H1 (cell line): ENCODE measurements around the gene RPL38. TPM values are rescaled to one million over a fixed set of nuclear protein-coding genes. Genes with fewer than 3 reads are reported as not detected.

ENCODE experiments used
- CTCF ChIA-PET: fragments of 300-600 bp; sonication (Branson Sonifier 250); formaldehyde crosslinking; loops from one replicate; lab custom pipeline; 2021; ENCODE audit not compliant: partially characterized antibody; lab: Charles Lee
- POLR2A ChIA-PET: fragments of 300-600 bp; sonication (Branson Sonifier 250); formaldehyde crosslinking; loops from one replicate; lab custom pipeline; 2021; ENCODE audit warnings: inconsistent platforms; ENCODE audit not compliant: partially characterized antibody; lab: Charles Lee
- DNase-seq, 2 experiments: peaks; one replicate each; pipeline versions ENCODE4 v3.0.0 to v3.0.0-alpha.2; 2010 to 2022; ENCODE audit warnings: low spot score in 2 of 2, low read depth in 1 of 2, mixed read lengths in 1 of 2
- FAIRE-seq: peaks from 2 replicates; lab custom pipeline; 2011; peaks lifted over from hg19 to GRCh38; lab: Jason Lieb, UNC
- H2AFZ ChIP-seq: 2 replicates; pipeline ENCODE4 v1.8.1; 2012; ENCODE audit warnings: low read length, inconsistent platforms
- H2AK5ac ChIP-seq: 2 replicates; pipeline ENCODE4 v1.6.1; 2013; ENCODE audit warnings: low read depth, low read length
- H2BK120ac ChIP-seq: replicated peaks from 2 replicates; pipeline ENCODE3; 2013; ENCODE audit warnings: low read depth, low read length, inconsistent platforms
- H2BK12ac ChIP-seq: 2 replicates; pipeline ENCODE4 v1.6.1; 2013; ENCODE audit warnings: low read depth, low read length
- H2BK15ac ChIP-seq: 2 replicates; pipeline ENCODE4 v1.6.1; 2013; ENCODE audit warnings: low read length
- H2BK20ac ChIP-seq: 2 replicates; pipeline ENCODE4 v1.6.1; 2013; ENCODE audit warnings: low read length
- H2BK5ac ChIP-seq: 2 replicates; pipeline ENCODE4 v1.6.1; 2013; ENCODE audit warnings: low read depth, low read length
- H3K14ac ChIP-seq: 2 replicates; pipeline ENCODE4 v1.6.1; 2013; ENCODE audit warnings: inconsistent platforms; ENCODE audit not compliant: insufficient read length
- H3K18ac ChIP-seq: 2 replicates; pipeline ENCODE4 v1.6.1; 2013; ENCODE audit warnings: low read length; ENCODE audit errors: extremely low read depth
- H3K23ac ChIP-seq: 2 replicates; pipeline ENCODE4 v1.6.1; 2013; ENCODE audit warnings: inconsistent platforms; ENCODE audit not compliant: insufficient read length
- H3K23me2 ChIP-seq: 2 replicates; pipeline ENCODE4 v1.6.1; 2013; ENCODE audit warnings: low read depth, low read length
- H3K27ac ChIP-seq: 2 replicates; pipeline ENCODE4 v1.6.1; 2011; ENCODE audit warnings: low read depth, low read length, inconsistent platforms
- H3K27me3 ChIP-seq, 4 experiments: replicated peaks in 1 of 4; 1 replicate in 1 of 4; 2 replicates in 3 of 4; pipeline versions ENCODE4 v1.6.1 to v1.8.1; 2011 to 2013; ENCODE audit warnings: low read length in 3 of 4, mild to moderate bottlenecking in 3 of 4, inconsistent platforms in 2 of 4, mixed read lengths in 2 of 4, moderate library complexity in 1 of 4; ENCODE audit not compliant: control insufficient read depth in 3 of 4, insufficient read depth in 3 of 4; ENCODE audit errors: extremely low read depth in 1 of 4
- H3K36me3 ChIP-seq, 4 experiments: 2 replicates each; pipeline versions ENCODE4 v1.6.1 to v1.8.1; 2011 to 2013; ENCODE audit warnings: mild to moderate bottlenecking in 4 of 4, low read length in 3 of 4, moderate library complexity in 2 of 4, control low read depth in 1 of 4, inconsistent platforms in 1 of 4; ENCODE audit not compliant: insufficient read depth in 4 of 4, control insufficient read depth in 2 of 4
- H3K4ac ChIP-seq: replicated peaks from 2 replicates; pipeline ENCODE3; 2013; ENCODE audit warnings: low read length, low read depth, mixed read lengths, inconsistent platforms; ENCODE audit not compliant: insufficient read length
- H3K4me1 ChIP-seq, 4 experiments: replicated peaks in 1 of 4; 1 replicate in 1 of 4; 2 replicates in 3 of 4; pipeline versions ENCODE4 v1.6.1 to v1.8.1; 2011 to 2013; ENCODE audit warnings: low read length in 3 of 4, inconsistent platforms in 2 of 4, mixed read lengths in 1 of 4; ENCODE audit not compliant: insufficient read depth in 4 of 4, control insufficient read depth in 3 of 4
- H3K4me2 ChIP-seq, 2 experiments: 2 replicates each; pipeline versions ENCODE4 v1.6.1 to v1.8.1; 2011 to 2013; ENCODE audit warnings: low read depth in 2 of 2, low read length in 2 of 2, control low read depth in 1 of 2, inconsistent platforms in 1 of 2, mild to moderate bottlenecking in 1 of 2; ENCODE audit not compliant: insufficient read depth in 1 of 2
- H3K4me3 ChIP-seq, 4 experiments: fragments of 200-600, 300-600 bp in 1 of 4; sonication (generic), shearing (Covaris generic), sonication (Bioruptor Twin) in 1 of 4; 2 replicates each; pipeline versions ENCODE4 v1.5.1 to v1.8.1; 2011 to 2016; ENCODE audit warnings: low read length in 4 of 4, low read depth in 3 of 4, control low read depth in 2 of 4, inconsistent platforms in 2 of 4, mild to moderate bottlenecking in 2 of 4, mixed read lengths in 1 of 4, moderate library complexity in 1 of 4; ENCODE audit not compliant: insufficient read depth in 2 of 4; ENCODE audit errors: extremely low read depth in 1 of 4
- H3K56ac ChIP-seq: replicated peaks from 2 replicates; pipeline ENCODE3; 2013; ENCODE audit warnings: low read depth, mild to moderate bottlenecking, mixed read lengths, low read length, inconsistent platforms; ENCODE audit not compliant: insufficient read length
- H3K79me1 ChIP-seq: 2 replicates; pipeline ENCODE4 v1.6.1; 2013; ENCODE audit warnings: low read depth, low read length, control low read depth
- H3K79me2 ChIP-seq, 2 experiments: 2 replicates each; pipeline versions ENCODE4 v1.6.1 to v1.8.1; 2012 to 2013; ENCODE audit warnings: low read length in 2 of 2, mild to moderate bottlenecking in 2 of 2, inconsistent platforms in 1 of 2; ENCODE audit not compliant: insufficient read depth in 2 of 2, control insufficient read depth in 1 of 2
- H3K9ac ChIP-seq, 4 experiments: replicated peaks in 1 of 4; 1 replicate in 1 of 4; 2 replicates in 3 of 4; pipeline versions ENCODE4 v1.6.1 to v1.8.1; 2011 to 2013; ENCODE audit warnings: low read depth in 3 of 4, low read length in 3 of 4, control low read depth in 2 of 4, mild to moderate bottlenecking in 2 of 4, moderate library complexity in 2 of 4, inconsistent platforms in 1 of 4; ENCODE audit errors: extremely low read depth in 1 of 4
- H3K9me3 ChIP-seq, 2 experiments: 2 replicates each; pipeline versions ENCODE4 v1.6.1 to v1.8.1; 2012 to 2013; ENCODE audit warnings: mild to moderate bottlenecking in 2 of 2, moderate library complexity in 2 of 2, control low read depth in 1 of 2, inconsistent platforms in 1 of 2, low read depth in 1 of 2, low read length in 1 of 2, mixed read lengths in 1 of 2; ENCODE audit not compliant: insufficient read depth in 2 of 2
- H4K20me1 ChIP-seq, 2 experiments: replicated peaks in 1 of 2; 2 replicates each; pipeline versions ENCODE3 to v1.8.1; 2011 to 2013; ENCODE audit warnings: inconsistent platforms in 2 of 2, low read length in 2 of 2, mild to moderate bottlenecking in 1 of 2; ENCODE audit not compliant: insufficient read depth in 2 of 2, control insufficient read depth in 1 of 2
- H4K5ac ChIP-seq: 2 replicates; pipeline ENCODE4 v1.6.1; 2013; ENCODE audit warnings: low read length, low read depth, mixed read lengths, inconsistent platforms; ENCODE audit not compliant: insufficient read length
- H4K8ac ChIP-seq: 2 replicates; pipeline ENCODE4 v1.8.0; 2013; ENCODE audit warnings: mild to moderate bottlenecking, moderate library complexity, low read length, inconsistent platforms; ENCODE audit not compliant: insufficient read depth; ENCODE audit errors: extremely low read depth
- H4K91ac ChIP-seq: replicated peaks from 2 replicates; pipeline ENCODE3; 2013; ENCODE audit warnings: low read length, mixed read lengths, inconsistent platforms; ENCODE audit not compliant: insufficient read length
- BRCA1 ChIP-seq: IDR thresholded peaks from 2 replicates; pipeline ENCODE4 v1.6.1; 2012; ENCODE audit warnings: low read depth, low read length, improper control_type of control experiment
- JUN ChIP-seq: IDR thresholded peaks from 2 replicates; pipeline ENCODE4 v1.6.1; 2011; ENCODE audit warnings: low read depth, mild to moderate bottlenecking, improper control_type of control experiment, low read length
- JUND ChIP-seq: IDR thresholded peaks from 2 replicates; pipeline ENCODE4 v1.6.1; 2011; ENCODE audit warnings: mild to moderate bottlenecking, improper control_type of control experiment, low read length
- NRF1 ChIP-seq: IDR thresholded peaks from 2 replicates; pipeline ENCODE4 v1.6.1; 2011; ENCODE audit warnings: mild to moderate bottlenecking, low read depth, low read length, improper control_type of control experiment
- WGBS, 2 experiments: shearing (Covaris generic) in 1 of 2; methylation state at CpG; one replicate each; pipeline versions ENCODE4 v1.1.6 to v1.1.7; 2013 to 2015; ENCODE audit warnings: low lambda C conversion rate in 2 of 2, mixed read lengths in 2 of 2, inconsistent platforms in 1 of 2, low coverage in 1 of 2, missing lambda C conversion rate in 1 of 2; ENCODE audit not compliant: insufficient replicate concordance in 2 of 2, insufficient coverage in 1 of 2, insufficient read length in 1 of 2; ENCODE audit errors: extremely low coverage in 1 of 2, missing lambda C conversion rate in 1 of 2; 5-methylcytosine and 5-hydroxymethylcytosine counted together
- polyA plus RNA-seq, 7 experiments: library from polyadenylated mRNA; depleted of rRNA in 3 of 7; stranded (reverse) in 5 of 7; unstranded in 2 of 7; fragments of >200 nt in 5 of 7; fragments of 200-250 nt in 2 of 7; gene quantifications; 1 replicate in 5 of 7; 2 replicates in 1 of 7; 4 replicates in 1 of 7; pipeline versions ENCODE4 v1.2.1 to v1.2.3, GENCODE V29; 2011 to 2013; ENCODE audit warnings: missing spikeins in 2 of 7, mixed read lengths in 2 of 7
- total RNA-seq: library from RNA; stranded (reverse); fragmentation: NEBNext Ultra II Directional; extraction: Animal tissue kit (Norgen Biotek cat#: 25700); gene quantifications from 2 replicates; pipeline ENCODE4 v1.2.1, GENCODE V29; 2021

The RPL38 gene
- total and polyA plus RNA-seq, 2 of the 8 experiments (the other 6 are each of a cell fraction or from before 2014, with no cell fraction given) = 412 to 1,195 TPM

DNA sequence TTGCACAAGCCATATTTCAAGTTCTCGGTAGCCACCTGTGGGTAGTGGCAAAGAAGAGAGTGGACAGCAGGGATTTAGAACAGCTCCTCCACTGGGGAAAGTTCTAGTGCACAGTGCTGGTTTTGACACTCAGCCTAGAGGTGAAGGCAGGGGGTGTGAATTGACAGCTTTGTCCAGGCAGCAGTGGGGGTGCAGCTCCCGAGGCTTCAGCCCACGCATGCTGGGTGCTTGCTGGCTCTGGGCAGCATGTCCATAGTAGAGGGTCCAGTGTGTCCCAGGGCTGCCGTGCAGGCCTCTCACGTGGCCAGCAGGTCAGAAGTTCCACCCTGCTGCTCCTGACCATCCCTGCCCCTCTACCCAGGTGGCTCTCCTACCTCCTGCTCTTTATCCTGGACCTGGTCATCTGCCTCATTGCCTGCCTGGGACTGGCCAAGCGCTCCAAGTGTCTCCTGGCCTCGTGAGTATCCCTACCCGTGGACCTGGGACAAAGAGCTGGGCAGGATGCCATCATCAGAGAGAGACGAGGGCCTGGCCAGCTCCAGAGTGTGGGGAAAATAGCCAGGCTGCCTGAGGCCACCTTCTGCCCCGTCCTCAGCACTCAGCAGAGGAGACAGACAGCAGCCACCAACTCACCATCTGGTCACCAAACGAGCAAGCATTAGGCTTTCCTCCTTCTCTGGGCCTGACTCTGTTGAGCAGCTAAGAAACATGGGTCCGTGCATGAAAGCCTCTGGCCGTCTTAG is 39.7 kb downstream of the RPL38 start:
- H4K91ac ChIP-seq = peak overlapping the region; percentile 2
- H3K9ac ChIP-seq = no peak overlapping the region
- H3K4me2 ChIP-seq = no peak overlapping the region
- peaks cover 11 to 27% (median 17%) of the 10 kb centered on the region in 4 experiments for H3K4me1 ChIP-seq
- DNase-seq = no peak
- no peak overlapping the region for H3K56ac ChIP-seq
- no peak overlapping the region; the same call in 1 of the 2 replicates for H3K18ac ChIP-seq
- no peak overlapping the region for H2BK20ac ChIP-seq
- no peak overlapping the region for H3K14ac ChIP-seq
- FAIRE-seq = no peak
- H2AK5ac ChIP-seq = no peak overlapping the region
- H2BK120ac ChIP-seq = no peak overlapping the region
- H3K79me2 ChIP-seq = no peaks in the 10 kb centered on the region
- TF ChIP-seq NRF1 (no peak), JUN (no peak), JUND (no peak), BRCA1 (no peak)
- no peaks in the 10 kb centered on the region for H3K27me3 ChIP-seq
- no peaks in the 10 kb centered on the region for H3K23me2 ChIP-seq
- H3K4me3 ChIP-seq = no peak overlapping the region
- no peak overlapping the region for H4K5ac ChIP-seq
- 89% methylated on average over 13 of the region's 13 CpGs; no CpG with 5 or more reads in 1 of the 2 experiments for WGBS, 2 experiments
- H3K36me3 ChIP-seq = no peaks in the 10 kb centered on the region
- H2AFZ ChIP-seq = no peak overlapping the region
- H4K8ac ChIP-seq = no peak overlapping the region
- 0 out of 4 replicates have a peak, but pooled peaks cover 0 to 4% of the 10 kb centered on the region in 2 experiments for H3K9me3 ChIP-seq
- no peak overlapping the region for H3K4ac ChIP-seq
- H2BK5ac ChIP-seq = no peak overlapping the region
- CTCF ChIA-PET = interaction anchor here (1.1 to 2.6 kb wide), 4 partner anchors 9 to 40 kb away, joined by 3 to 7 read pairs (median 5); partner anchors contain the start of gene RPL38
- H2BK12ac ChIP-seq = no peak overlapping the region; the same call in 1 of the 2 replicates
- POLR2A ChIA-PET = interaction anchor here (0.9 to 8.2 kb wide), 5 partner anchors 11 to 37 kb away, joined by 3 to 61 read pairs (median 3); partner anchors contain the start of gene TTYH2
- no peak overlapping the region for H3K23ac ChIP-seq
- peak overlapping the region; percentile 50; the same call in 1 of the 2 replicates for H2BK15ac ChIP-seq
- no peaks in the 10 kb centered on the region for H4K20me1 ChIP-seq
- H3K79me1 ChIP-seq = no peaks in the 10 kb centered on the region
- H3K27ac ChIP-seq = no peak overlapping the region
